Stimulated activated CD4-positive, alpha-beta T cell treated with anti-CD3 and anti-CD28 coated beads, Interleukin-2, amount 100 ng/mL, for 4 hours (primary cell): ENCODE results near the gene APOC4.
"Not testable (repeated sequence)": the region's sequence is repeated elsewhere in the genome, so short reads cannot be mapped to it uniquely, and the experiment has no call there.

ENCODE experiments used
- DNase-seq: peaks from one replicate; pipeline ENCODE4 v3.0.0-alpha.2; 2020; ENCODE audit warnings: low read depth

APOC4 gene

GRCh38 chr19:44914433-44915206 is 27.4 kb upstream of the APOC4 start, which contains the start of gene APOC1:
APOC1 (plus strand) TSS chr19:44914608; CDS start chr19:44914892, 284 bp downstream.
- peak; percentile 65 for DNase-seq

GRCh38 chr19:44924243-44924725 is 17.8 kb upstream of the APOC4 start:
- DNase-seq: no peak

- DNase-seq: no peak
These were observed 16.7 kb upstream of the APOC4 start for GRCh38 chr19:44925114-44925891.

- not testable (repeated sequence) for DNase-seq
These were observed 15.6 kb upstream of the APOC4 start for GRCh38 chr19:44926245-44927077.

GRCh38 chr19:44927746-44928145 is 14.3 kb upstream of the APOC4 start:
- no peak for DNase-seq

GRCh38 chr19:44930088-44930487 is 11.9 kb upstream of the APOC4 start:
- no peak for DNase-seq

GRCh38 chr19:44931541-44931940 is 10.5 kb upstream of the APOC4 start:
- DNase-seq: no peak

GRCh38 chr19:44939668-44940067 is 2.4 kb upstream of the APOC4 start:
- no peak for DNase-seq

- DNase-seq: no peak
These were observed 1.8 kb downstream of the APOC4 start for GRCh38 chr19:44943801-44944249.

- no peak for DNase-seq
These were observed 5.1 kb downstream of the APOC4 start for GRCh38 chr19:44947041-44947581.

- no peak for DNase-seq
These were observed 6.2 kb downstream of the APOC4 start for GRCh38 chr19:44948237-44948636.

GRCh38 chr19:44948763-44949374 is 6.8 kb downstream of the APOC4 start:
- no peak for DNase-seq

GRCh38 chr19:44949550-44949949 is 7.5 kb downstream of the APOC4 start:
- DNase-seq: no peak

- DNase-seq: peak; percentile 49
These were observed 9.4 kb downstream of the APOC4 start for GRCh38 chr19:44951179-44952159.

- no peak for DNase-seq
These were observed 12.2 kb downstream of the APOC4 start for GRCh38 chr19:44954278-44954648.

- DNase-seq: peak; percentile 93
These were observed 12.8 kb downstream of the APOC4 start, which contains the start of gene CLPTM1 for GRCh38 chr19:44954649-44955504. CLPTM1 (plus strand) TSS chr19:44955380; CDS start chr19:44955396, 16 bp downstream.

GRCh38 chr19:44955505-44956439 is 13.7 kb downstream of the APOC4 start:
- DNase-seq: no peak

- no peak for DNase-seq
These were observed 15.5 kb downstream of the APOC4 start for GRCh38 chr19:44957526-44957925.
